ENCODE data around the gene FAM53C. TPM values are rescaled to one million over a fixed set of nuclear protein-coding genes. Genes with fewer than 3 reads are reported as not detected.
"Not testable (repeated sequence)": the region's sequence is repeated elsewhere in the genome, so short reads cannot be mapped to it uniquely, and the experiment has no call there.

The FAM53C gene
- 15.6 TPM for total RNA-seq

DNA sequence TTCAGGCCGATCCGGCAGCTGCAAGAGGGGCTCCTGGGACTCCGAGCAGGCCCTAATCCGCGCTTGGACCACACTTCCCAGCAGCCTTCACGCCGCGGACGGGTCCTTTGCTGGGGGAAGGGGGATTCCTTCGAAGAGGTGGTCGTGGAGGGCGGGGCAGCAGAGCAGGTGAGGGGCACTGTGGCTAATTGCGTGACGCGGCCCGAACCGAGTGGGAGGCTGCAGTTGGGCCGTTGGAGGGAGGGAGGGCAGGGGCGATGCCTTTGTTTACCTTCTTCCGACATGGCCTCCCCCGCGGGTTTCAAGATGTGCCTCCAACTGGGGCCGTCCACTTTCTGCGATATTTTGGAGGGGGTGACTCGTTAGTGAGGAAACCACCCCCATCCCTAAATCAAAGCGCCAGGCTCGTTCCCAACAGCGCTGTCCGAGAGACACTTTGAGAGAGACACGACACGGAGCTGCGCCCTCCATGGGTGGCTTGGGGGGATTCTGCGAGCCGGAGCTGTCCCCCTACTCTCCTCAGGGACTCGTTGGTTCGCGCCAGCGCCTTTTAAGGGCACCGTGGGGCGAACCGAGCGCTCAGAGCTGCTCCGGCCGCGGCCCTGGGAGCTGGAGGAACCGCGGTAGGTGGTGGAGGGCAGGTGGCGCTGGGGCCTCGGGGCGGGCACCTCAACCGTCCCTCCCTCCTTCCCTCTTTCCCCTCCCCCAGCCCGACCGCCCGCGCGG is at the start of gene FAM53C:
Gene FAM53C (plus strand): TSS at position 582 of the 726 bp plus-strand sequence. CDS start 3,070 bp downstream, outside the sequence.
- DNase-seq (ENCODE audit: low spot score): peak; percentile 90

GRCh38 chr5:138289296-138289695 is 48.8 kb upstream of the FAM53C start:
- DNase-seq (ENCODE audit: low spot score): no peak

GRCh38 chr5:138303372-138303771 is 34.7 kb upstream of the FAM53C start:
- no peak for DNase-seq (ENCODE audit: low spot score)

DNA sequence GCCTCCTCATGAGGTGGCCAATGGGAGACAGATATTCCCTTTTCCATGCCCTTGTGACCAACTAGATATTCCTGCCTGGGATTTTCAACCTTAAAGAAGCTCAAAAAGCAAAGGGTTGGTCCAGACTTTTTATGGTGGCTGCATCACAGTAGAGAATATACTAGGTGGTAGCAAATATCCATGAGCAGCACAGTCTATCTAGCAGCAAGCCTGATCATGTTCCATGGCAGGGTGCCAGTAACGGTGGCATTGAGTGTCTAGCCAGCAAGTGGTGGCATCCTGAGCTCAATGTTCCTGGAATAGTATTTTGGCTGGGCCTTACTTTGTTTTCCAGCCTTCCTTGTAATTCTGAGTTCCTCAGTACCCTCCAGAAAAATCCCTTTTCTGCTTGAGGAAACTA is 32.3 kb upstream of the FAM53C start:
- DNase-seq (ENCODE audit: low spot score): peak; percentile 68

- no peak for DNase-seq (ENCODE audit: low spot score)
These were observed 22.3 kb upstream of the FAM53C start for GRCh38 chr5:138315751-138316278.

GRCh38 chr5:138316355-138316754 is 21.7 kb upstream of the FAM53C start:
- no peak for DNase-seq (ENCODE audit: low spot score)

GRCh38 chr5:138318211-138318610 is 19.9 kb upstream of the FAM53C start:
- DNase-seq (ENCODE audit: low spot score): not testable (repeated sequence)

GRCh38 chr5:138330813-138331448 is 7.1 kb upstream of the FAM53C start:
- no peak for DNase-seq (ENCODE audit: low spot score)

DNA sequence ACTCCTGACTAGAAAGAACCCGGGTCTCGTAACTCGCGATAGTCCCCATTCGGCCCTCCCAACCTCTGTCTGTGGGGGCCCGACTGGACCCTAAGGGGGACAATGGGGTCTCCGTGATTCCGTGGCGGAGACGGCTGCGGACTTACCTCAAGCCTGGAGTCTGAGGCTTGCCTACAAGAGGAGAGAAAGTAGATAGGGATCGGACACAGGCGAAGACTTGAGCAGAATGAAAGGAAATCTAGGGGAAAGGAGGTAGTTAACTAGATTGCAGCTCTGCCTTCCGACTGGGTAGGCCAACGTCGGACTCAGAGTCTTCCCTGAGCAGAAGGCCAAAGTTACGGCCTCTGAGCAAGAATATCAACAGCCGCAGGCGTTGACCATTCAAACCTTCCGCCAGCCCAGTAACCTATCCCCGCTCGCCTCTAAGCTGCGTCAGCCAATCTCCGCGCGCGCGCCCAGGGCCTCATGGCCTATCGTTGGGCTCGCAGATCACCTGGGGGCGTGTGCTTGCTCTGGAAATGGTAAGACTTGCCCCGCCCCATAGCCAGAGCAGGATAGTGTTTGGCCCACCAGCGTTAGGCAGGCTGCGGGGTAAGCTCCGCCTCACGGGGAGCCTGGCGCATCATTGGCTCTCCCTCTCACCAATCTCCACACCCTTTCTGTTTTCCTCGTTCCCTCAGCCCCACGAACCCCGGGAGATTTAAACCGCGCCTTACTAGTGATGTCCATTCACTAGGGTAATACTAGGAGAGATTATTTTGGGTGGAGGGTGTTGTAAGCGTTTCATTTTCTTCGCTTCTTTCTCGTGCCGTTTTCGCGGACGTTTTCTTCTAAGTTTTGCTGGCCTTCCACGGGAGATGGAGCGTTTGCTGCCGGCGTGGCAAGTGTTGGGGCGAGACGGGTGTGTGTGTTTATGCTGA is 6.4 kb upstream of the FAM53C start, which contains the start of gene CDC25C:
Gene CDC25C (minus strand): TSS at position 356 of the 920 bp plus-strand sequence. CDS start 624 bp downstream, outside the sequence.
- peak; percentile 98 for DNase-seq (ENCODE audit: low spot score)

- DNase-seq (ENCODE audit: low spot score): no peak
These were observed 3.1 kb upstream of the FAM53C start for GRCh38 chr5:138334867-138335447.

GRCh38 chr5:138336952-138337684 is 948 bp upstream of the FAM53C start:
- DNase-seq (ENCODE audit: low spot score): peak; percentile 76

DNA sequence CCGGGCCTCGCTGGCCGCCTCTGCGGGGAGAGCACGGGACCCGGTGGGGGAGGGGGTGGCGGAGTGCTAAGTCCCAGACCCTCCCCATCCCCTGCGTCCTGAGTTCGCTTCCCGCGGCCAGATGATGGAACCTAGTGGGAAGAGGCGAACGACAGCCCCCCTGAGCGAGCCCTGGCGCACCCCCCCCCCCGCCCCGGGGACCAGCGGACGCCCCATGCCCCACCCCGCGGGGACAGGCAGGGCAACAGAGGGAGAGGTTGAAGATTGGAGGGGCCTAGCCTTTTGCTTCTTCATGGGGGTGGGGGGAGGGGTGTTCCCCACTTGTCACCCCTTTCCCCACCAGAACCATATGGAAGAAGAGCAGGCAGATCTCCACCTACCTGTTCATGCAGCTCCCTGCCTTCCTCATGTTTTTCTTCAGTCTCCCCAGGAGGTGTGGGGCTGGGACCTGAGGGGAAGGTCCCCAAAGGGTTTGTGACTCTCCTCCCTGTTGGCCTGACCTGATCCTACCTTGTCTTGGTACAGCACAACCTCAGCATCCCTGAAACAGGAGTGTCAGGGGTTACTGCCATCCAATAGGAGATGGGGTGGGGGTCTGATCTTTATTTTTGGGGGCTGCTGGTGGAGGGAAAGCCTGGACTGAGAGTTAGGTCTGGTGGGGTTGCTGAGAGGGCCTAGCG is 485 bp downstream of the FAM53C start:
- no peak for DNase-seq (ENCODE audit: low spot score)

DNA sequence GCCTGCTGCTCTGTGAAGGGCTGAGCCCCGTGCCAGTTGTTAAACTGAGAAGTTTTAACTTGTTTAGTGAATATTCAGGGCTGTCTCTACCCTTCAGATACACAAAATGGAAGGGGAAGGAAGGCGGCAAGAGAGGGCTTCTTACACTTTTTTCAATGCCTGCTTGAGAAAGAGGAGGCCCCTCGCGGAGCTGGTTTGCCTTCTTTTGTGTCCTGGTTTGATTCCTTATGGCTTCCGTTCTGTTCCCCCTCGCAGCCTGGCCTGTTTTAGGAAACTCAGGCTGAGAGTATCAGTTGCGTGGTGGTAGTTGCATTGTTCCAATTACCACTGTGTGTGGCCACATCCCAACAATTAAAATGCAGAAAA is 1.0 kb downstream of the FAM53C start:
- DNase-seq (ENCODE audit: low spot score): no peak

DNA sequence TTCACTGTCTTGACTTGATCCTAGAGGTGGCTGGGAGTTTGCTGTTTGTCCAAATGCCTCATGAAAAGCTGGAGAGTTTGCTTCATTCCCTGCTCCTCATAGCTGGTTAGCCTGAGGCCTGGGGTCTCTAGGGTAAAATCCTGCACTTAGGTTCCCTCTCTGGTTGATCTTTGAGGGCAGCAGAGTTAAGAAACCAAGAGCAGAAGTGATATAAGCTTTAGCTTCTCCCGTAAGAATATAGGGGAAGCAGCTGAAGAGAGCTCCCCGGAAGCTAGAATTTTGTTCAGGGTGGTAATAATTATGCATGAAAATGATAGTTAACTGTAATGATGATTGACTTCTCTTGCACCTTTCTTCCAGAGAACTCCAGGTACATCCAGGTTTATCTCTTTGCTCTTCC is 1.4 kb downstream of the FAM53C start:
- no peak for DNase-seq (ENCODE audit: low spot score)

- DNase-seq (ENCODE audit: low spot score): no peak
These were observed 1.9 kb downstream of the FAM53C start for GRCh38 chr5:138340008-138340407.

- no peak for DNase-seq (ENCODE audit: low spot score)
These were observed 7.0 kb downstream of the FAM53C start for GRCh38 chr5:138344887-138345622.

DNA sequence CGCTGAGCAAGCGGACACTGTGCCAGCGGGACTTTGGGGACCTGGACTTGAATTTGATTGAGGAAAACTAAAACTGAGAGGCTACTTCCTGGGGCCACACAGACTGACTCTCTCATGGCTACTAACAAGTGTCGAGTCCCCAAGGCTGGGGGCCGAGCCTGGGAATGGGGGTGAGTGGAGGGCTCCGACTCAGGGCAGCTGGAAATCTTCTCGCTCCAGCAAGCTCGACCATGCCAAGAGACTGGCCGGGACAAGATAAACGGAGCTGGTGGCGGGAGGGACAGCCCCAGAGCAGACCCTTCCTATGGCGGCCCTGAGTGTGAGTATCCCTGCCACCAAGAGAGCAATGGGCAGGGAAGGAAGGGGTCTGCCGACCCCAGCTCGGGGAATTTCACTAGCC is 8.8 kb downstream of the FAM53C start:
- DNase-seq (ENCODE audit: low spot score): no peak

- no peak for DNase-seq (ENCODE audit: low spot score)
These were observed 11.9 kb downstream of the FAM53C start for GRCh38 chr5:138349852-138350562.

DNA sequence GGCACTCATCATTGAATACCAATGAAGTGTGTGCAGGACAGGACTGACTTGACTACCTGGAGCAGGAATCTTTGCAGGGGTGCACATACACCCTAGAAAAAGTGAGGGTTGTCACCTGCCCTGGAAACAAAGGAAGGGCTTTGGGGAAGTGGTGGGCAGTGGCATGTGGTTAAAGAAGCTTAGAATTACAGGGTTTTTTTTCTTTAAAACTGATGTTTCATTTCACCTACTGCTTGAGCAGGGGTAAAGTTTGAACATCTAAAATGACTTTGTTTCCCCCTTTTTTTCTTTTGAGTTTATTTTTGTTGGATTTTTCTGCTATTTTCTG is 12.5 kb downstream of the FAM53C start:
- no peak for DNase-seq (ENCODE audit: low spot score)

All from ureter (tissue), 1 donor.